RPMI8226 (cell line): Measurements from ENCODE around the gene SPRED2.
A peak's percentile ranks its signal among the peaks of the same experiment; 100 is the strongest.

Experiments used
- DNase-seq: peaks from one replicate; pipeline ENCODE4 v3.0.0-alpha.2; 2015

The SPRED2 gene

GRCh38 chr2:65363879-65364666 is 68.3 kb downstream of the SPRED2 start:
- no peak for DNase-seq

DNA sequence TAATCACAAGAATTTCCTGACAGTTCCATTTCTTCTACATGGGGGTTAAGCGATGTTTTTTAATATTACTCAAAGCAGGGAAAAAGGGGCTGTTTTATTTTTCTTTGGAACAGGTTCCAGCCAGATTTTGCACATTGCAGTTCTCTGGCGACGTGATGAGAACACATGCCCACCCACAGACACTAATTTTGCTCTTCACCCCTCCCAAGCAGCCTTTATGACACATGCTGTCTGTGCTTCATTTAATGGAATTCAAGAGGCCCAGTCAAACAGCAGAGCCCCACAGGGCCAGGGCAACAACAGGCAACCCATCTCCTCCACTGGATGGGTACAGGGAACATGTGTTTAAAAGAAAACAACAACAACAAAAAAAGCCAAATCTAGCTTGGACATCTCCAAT is 70.8 kb downstream of the SPRED2 start:
- no peak for DNase-seq

GRCh38 chr2:65360441-65360840 is 72.0 kb downstream of the SPRED2 start:
- DNase-seq = no peak

GRCh38 chr2:65358678-65359400 is 73.6 kb downstream of the SPRED2 start:
- no peak for DNase-seq

DNA sequence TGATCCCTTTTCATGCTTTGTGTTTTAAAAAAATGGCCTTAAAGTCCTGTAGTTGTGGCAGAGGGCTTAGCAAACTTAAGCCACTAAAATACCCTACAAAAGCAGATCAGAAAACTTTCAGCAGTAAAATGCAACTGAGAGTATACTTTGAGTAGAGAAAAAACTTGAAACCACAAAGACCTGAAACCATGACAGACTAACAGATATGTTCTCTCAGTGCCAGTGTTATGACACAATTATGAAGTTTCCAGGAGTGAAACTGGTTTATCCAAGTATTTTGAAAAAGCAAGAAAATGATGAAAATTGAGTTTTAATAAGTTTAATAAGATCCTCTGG is 74.5 kb downstream of the SPRED2 start:
- peak; percentile 17 for DNase-seq

DNA sequence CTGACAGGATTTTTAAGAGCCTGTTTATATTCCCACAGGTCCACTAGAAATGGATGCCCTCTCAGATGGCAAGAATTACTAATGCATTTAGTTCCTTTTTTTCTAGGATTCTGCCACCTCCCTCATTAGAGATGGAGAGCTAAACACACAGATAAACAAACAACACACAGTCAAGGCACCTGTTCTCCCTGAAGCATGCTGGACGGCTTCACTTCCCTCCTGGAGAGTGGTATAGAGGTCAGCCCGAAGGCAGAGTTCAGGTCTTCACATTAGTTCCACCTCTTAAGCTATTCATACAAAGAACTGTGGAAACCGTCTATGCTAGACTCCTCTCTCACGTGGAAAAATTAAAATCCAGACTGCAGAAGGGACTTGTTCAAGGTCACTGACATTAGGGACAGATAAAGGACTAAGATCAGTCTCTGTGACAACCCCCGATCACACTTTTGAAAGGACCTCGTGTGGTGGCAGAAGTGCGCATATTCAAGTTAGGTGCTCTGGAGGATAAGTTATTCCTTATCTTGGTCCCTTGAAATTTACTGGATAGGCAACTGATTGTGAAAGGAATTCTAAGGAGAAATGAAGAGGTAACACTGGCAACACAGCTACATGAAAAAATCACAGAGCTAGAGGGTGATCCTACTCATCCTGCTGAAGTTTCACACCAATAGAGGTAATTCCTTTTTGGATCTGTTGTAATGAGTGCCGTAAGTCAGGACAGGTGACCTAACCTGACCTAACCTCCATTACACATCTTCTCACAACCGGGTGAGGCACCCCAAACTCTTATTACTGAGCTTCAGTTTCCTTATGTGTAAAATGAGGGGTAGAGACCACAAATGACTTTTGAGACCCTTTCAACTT is 75.1 kb downstream of the SPRED2 start:
- DNase-seq = peak; percentile 17

DNA sequence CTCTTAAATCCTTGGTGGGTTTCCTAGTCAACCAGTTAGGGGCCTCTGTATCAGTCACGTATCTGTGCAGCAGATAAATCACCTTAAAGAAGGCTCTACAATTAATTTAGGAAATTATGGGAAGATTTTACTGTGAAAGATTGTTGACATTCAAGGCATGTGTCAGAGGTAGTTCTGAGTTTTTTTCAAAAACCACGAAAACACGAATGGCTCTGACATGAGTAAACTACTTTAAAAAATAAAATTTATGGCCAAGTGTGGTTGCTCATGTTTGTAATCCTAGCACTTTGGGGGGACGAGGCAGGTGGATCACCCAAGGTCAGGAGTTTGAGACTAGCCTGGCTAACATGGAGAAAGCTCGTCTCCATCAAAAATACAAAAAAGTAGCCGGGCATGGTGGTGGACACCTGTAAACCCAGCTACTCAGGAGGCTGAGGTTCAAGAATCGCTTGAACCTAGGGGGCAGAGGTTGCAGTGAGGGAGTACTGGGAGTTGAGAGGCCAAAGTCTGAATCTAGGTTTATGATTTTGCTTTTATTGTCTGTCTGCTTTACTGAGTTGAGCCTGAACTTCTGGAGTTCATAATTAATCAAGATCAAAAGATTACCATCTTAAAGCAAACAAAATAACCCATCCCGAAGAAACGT is 77.1 kb downstream of the SPRED2 start:
- DNase-seq = no peak

- DNase-seq = no peak
Observed at GRCh38 chr2:65354773-65355172, 77.6 kb downstream of the SPRED2 start.

GRCh38 chr2:65353927-65354326 is 78.5 kb downstream of the SPRED2 start:
- no peak for DNase-seq

GRCh38 chr2:65353046-65353445 is 79.4 kb downstream of the SPRED2 start:
- no peak for DNase-seq

- no peak for DNase-seq
Observed at GRCh38 chr2:65351948-65352595, 80.3 kb downstream of the SPRED2 start.

GRCh38 chr2:65351234-65351947 is 81.0 kb downstream of the SPRED2 start:
- no peak for DNase-seq

- DNase-seq = no peak
Observed at GRCh38 chr2:65350651-65351056, 81.7 kb downstream of the SPRED2 start.

GRCh38 chr2:65349863-65350262 is 82.5 kb downstream of the SPRED2 start:
- DNase-seq = peak; percentile 15

DNA sequence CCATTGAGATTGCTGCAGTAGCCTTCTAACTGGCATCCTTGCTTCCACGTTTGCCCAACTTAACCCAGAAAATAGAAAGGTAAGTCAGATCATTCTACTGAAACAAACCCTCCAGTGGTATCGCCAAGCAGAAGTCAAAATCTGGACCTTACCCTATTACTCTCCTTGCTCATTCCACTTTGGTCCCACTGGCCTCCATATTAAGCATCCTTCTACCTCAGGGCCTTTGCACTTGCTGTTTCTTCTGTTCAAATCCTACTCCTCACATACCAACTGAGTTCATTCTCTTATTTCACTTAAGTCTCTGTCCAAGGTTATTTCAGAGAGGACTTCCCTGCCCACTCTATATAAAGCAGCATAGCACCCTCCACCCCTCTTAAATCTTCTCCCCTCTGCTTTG is 84.5 kb downstream of the SPRED2 start:
- DNase-seq = no peak

DNA sequence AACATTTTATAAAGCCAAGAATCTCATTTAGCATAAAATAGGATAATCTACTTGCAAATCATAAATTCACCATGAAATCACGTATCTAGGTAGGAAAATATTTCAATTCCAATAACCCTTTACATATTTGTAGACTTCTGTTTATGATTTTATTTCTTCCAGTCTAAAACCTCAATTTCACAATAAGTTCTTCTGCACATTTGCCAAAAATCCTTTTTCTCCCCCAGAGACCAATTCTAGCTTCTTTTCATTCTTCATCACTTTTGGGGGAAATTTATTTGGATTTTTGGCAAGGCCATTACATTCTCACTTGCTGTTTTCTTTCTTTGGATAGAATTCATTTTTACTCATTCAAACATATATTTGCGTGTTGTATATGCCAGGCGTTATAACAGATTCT is 86.8 kb downstream of the SPRED2 start:
- no peak for DNase-seq

GRCh38 chr2:65344689-65345088 is 87.7 kb downstream of the SPRED2 start:
- no peak for DNase-seq

DNA sequence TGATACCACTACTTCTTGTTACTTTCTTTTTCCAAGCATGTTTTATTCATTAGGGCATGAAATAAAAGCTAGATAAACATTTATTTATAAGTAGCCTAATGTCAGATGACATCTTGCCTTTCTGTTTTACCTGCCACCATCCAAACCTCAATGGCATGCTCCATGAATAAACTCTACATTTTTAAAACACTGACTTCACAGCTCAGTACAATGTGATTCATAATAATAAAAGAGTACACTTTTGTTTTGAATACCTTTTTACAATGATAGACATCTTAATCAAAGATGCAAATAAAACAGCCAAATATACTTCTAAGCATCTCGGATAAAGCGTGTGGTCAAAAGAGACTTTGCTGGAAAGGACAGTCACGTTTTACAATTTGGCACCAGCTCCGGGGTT is 88.2 kb downstream of the SPRED2 start:
- no peak for DNase-seq

- DNase-seq = no peak
Observed at GRCh38 chr2:65343386-65343785, 89.0 kb downstream of the SPRED2 start.

DNA sequence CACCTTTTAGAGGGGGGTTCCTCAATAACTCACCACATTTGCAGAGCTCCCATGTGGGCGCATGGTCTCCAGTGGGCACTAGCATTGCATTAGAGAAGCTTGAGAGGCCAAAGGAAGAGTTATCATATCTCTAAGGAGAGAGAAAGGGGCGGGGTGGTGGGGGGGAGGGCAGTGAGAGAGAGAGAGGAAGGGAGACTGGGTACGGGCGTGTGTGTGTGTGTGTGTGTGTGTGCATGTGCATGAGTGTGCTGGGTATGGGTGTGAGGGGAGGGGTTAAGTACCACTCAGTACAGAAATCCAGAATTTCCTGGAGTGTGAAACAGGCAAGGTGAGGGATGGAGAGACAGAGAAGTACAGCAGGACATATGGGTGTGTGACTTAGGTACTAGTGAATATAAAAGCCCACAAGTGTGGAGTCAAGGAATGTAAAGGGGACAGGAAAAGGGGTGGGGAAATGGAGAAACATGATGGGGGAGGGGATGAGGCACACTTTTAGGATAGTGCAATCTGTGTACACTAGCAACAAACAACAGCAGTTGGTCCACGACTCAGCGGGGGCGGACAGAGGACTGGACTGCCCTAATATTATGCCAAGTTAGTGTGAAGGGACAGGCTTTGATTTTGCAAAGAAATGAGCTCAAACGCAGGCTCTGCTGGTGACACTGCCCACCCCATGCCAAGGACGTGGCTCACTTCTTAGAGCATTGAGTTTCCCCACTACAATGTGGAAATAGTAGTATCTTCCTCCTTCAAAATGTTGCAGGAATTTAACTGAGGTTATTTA is 91.3 kb downstream of the SPRED2 start:
- no peak for DNase-seq

DNA sequence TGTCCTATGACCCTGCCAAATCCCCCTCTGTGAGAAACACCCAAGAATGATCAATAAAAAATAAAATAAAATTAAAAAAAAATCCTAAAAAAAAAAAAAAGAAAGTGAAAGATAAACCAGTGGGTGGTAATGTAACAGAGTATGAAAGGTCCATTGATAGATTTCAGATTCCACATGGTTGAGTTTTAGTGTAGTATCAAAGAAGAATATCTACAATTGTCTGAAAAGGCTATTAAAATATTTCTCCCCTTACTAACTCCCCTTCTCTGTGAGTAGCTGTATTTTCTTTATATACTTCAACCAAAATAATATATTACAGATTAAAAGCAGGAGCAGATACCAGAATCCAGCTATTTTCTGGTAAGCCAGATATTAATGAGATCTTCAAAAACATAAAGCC is 92.8 kb downstream of the SPRED2 start:
- no peak for DNase-seq
